Spleen (tissue), 7 donors: ENCODE data around the gene MAP3K5.

ENCODE experiments used
- CTCF ChIP-seq, 11 experiments: fragments of 200-600 bp in 7 of 11; fragments of 450-650 bp in 4 of 11; sonication (generic) in 4 of 11; IDR thresholded peaks in 8 of 11; conservative IDR thresholded peaks in 3 of 11; 1 replicate in 7 of 11; 2 replicates in 4 of 11; pipeline versions ENCODE4 v1.4.0 to v1.8.0; 2016 to 2021; ENCODE audit warnings: antibody characterized with exemption in 11 of 11, inconsistent platforms in 4 of 11, mild to moderate bottlenecking in 1 of 11
- POLR2A ChIP-seq, 3 donors: fragments of 450-650 bp; IDR thresholded peaks; one replicate each; pipeline ENCODE4 v1.5.1; 2017; ENCODE audit warnings: antibody characterized with exemption in 3 of 3, mild to moderate bottlenecking in 1 of 3
- POLR2AphosphoS5 ChIP-seq, 3 donors: sonication (generic); formaldehyde crosslinking; IDR thresholded peaks; one replicate each; pipeline ENCODE4 v1.5.1; 2017; ENCODE audit warnings: antibody characterized with exemption in 3 of 3
- donor health status: DM: no; HTN: no; CAD: no; lungs with moderate emphysema.
- donor health status: DM: no; HTN: no; CAD: no.
- donor health status: DM: no; HTN: no; CAD: no.

GRCh38 chr6:136754820-136755219, 37.5 kb downstream of the MAP3K5 start:
- TF ChIP-seq POLR2A (IDR thresholded peaks at IDR 0.05) (no peak), CTCF (IDR thresholded peaks at IDR 0.05 in 8 of 11, conservative IDR thresholded peaks at IDR 0.05 in 3 of 11) (no peak), POLR2AphosphoS5 (IDR thresholded peaks at IDR 0.05) (no peak)
